ENCODE measurements around the gene LRRC3B. TPM values are rescaled to one million over a fixed set of nuclear protein-coding genes. Genes with fewer than 3 reads are reported as not detected.

The LRRC3B gene
- total RNA-seq, 1 donor from 2014 or later = 0.30 TPM

- Histone ChIP-seq H3K4me3 (no peak overlapping the region), H3K9me3 (no peaks in the 10 kb centered on the region), H3K27ac (no peak overlapping the region), H3K36me3 (no peaks in the 10 kb centered on the region), H3K4me1 (no peaks in the 10 kb centered on the region), H3K27me3 (ENCODE audit: low read depth) (no peaks in the 10 kb centered on the region)
- intact Hi-C loops (cut with DNase I) = no loop called here
- DNase-seq (no peak), ATAC-seq (no peak)
- TF ChIP-seq CTCF (IDR thresholded peaks at IDR 0.05) = no peak
These were observed 24.5 kb downstream of the LRRC3B start for GRCh38 chr3:26647078-26647477.

- no peaks in the 10 kb centered on the region for H3K36me3 ChIP-seq
- intact Hi-C loops (cut with DNase I) = no loop called here
- no peak overlapping the region for H3K27ac ChIP-seq
These were observed 25.9 kb downstream of the LRRC3B start for GRCh38 chr3:26648461-26648860.

GRCh38 chr3:26652164-26652563, 29.6 kb downstream of the LRRC3B start:
- peak in 1 of 2 donors; percentile 41 for ATAC-seq
- no peaks in the 10 kb centered on the region for H3K36me3 ChIP-seq
- intact Hi-C loops (cut with DNase I) = no loop called here
- H3K4me3 ChIP-seq = no peak overlapping the region
- H3K27me3 ChIP-seq (ENCODE audit: low read depth) = no peaks in the 10 kb centered on the region
- no peaks in the 10 kb centered on the region for H3K9me3 ChIP-seq
- TF ChIP-seq CTCF (IDR thresholded peaks at IDR 0.05) = no peak
- no peaks in the 10 kb centered on the region for H3K4me1 ChIP-seq
- no peak overlapping the region for H3K27ac ChIP-seq
- DNase-seq = no peak

More at GRCh38 chr3:26648461-26648860, 25.9 kb downstream of the LRRC3B start:
- ATAC-seq (no peak), DNase-seq (no peak)
- Histone ChIP-seq H3K9me3 (no peaks in the 10 kb centered on the region), H3K4me3 (no peak overlapping the region), H3K27me3 (ENCODE audit: low read depth) (no peaks in the 10 kb centered on the region), H3K4me1 (no peaks in the 10 kb centered on the region)
- no peak for TF ChIP-seq CTCF (IDR thresholded peaks at IDR 0.05)

DNA sequence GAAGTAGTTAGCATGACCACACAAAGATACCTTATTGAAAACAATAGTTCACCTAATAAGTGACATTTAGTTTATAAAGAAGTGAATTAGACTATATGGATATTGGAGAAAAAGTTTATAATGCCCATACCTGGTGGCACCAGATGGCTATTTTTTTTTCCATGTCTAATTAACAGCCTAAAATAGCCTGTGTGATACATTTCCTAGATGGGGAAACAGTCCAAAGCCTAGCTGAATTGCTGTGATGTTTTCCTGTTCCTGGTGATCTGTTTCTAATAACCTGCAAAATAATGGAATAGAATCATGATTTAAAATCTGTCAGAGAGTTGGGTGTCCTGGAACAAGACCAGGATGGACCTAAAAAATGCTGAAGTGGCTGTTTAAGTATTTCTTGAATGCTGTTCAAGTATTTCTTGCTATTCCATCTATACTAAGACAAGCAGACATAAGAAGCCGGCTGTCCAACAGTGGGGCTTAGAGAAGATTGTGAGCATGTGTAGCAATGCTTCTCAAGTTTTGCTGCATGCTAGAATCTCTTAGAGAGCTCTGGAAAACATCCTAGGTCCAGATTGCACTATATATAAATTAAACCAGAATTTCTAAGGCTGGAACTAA, 31.3 kb downstream of the LRRC3B start:
- intact Hi-C loops (cut with DNase I) = no loop called here
- H3K27me3 ChIP-seq (ENCODE audit: low read depth) = no peaks in the 10 kb centered on the region
- no peak overlapping the region for H3K27ac ChIP-seq
- H3K36me3 ChIP-seq = no peaks in the 10 kb centered on the region
- TF ChIP-seq CTCF (IDR thresholded peaks at IDR 0.05) = no peak
- ATAC-seq (no peak), DNase-seq (no peak)
- no peaks in the 10 kb centered on the region for H3K4me1 ChIP-seq
- no peak overlapping the region for H3K4me3 ChIP-seq
- H3K9me3 ChIP-seq = no peaks in the 10 kb centered on the region

DNA sequence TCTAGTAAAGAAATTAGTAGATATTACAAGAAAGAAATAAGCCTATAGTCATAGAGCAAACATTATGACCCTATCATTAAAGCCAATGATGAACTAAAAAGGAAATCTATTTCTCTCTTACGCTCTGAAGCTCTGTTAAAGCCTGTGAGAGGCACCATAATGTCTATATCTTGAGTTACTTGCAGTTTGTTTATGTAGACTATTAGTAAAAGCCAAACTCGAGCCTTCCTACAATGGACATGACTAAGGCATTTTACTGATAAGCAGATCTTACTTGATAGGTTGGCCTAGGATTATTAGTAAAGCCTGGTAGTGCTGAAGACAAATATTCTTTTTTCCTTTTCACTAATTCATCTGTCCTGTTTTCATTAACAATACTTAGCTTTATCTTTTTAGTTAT, 32.7 kb downstream of the LRRC3B start:
- H3K27me3 ChIP-seq (ENCODE audit: low read depth) = no peaks in the 10 kb centered on the region
- H3K27ac ChIP-seq = no peak overlapping the region
- no peaks in the 10 kb centered on the region for H3K4me1 ChIP-seq
- H3K36me3 ChIP-seq = no peaks in the 10 kb centered on the region
- TF ChIP-seq CTCF (IDR thresholded peaks at IDR 0.05) = no peak
- H3K4me3 ChIP-seq = no peak overlapping the region
- intact Hi-C loops (cut with DNase I) = no loop called here
- no peak for DNase-seq
- no peak for ATAC-seq
- no peaks in the 10 kb centered on the region for H3K9me3 ChIP-seq
